Stimulated activated CD8-positive, alpha-beta memory T cell treated with anti-CD3 and anti-CD28 coated beads, Interleukin-4, amount 100 ng/mL, for 4 hours (primary cell): ENCODE measurements around the gene SLC23A2.

Experiments
- DNase-seq, 2 donors: peaks; one replicate each; pipeline ENCODE4 v3.0.0-alpha.2; 2020; ENCODE audit warnings: low read depth in 2 of 2, low spot score in 1 of 2

SLC23A2 gene

DNA sequence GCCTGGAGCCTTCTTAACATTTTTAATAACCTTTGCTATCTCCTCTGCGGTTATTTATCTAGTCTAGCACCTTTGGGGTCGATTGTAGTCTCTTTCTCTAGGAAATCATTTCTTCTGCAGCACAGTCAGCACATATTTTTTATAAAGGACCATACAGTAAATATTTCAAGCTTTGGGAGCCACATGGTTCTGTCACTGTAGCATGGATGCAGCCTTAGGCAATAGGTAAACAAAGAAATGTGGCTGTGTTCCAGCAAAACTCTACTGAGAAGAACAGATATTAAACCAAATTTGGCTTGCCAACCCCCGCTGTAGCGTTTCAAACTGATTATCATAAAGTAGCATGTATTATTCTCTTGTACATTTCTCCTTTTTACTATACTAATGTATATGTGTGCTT, 95.7 kb downstream of the SLC23A2 start:
- DNase-seq: no peak

DNA sequence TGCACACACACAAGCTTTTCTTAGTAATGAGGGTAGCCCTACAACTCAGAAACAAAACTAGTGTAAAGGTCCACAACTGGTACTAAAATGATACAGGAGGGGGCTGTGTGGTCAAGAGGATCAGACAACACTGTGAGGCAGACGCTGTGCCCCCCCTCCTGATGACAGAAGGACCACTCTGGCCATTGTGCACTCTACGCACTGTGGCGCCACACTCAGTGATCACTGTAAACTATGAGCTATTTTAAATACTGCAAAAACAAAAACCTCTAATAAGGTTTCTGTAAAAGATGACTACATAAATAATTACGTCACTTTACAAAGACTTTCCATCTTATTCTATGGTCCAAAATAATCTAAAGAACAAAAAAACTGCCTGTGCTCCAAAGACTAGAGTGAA, 96.1 kb downstream of the SLC23A2 start:
- DNase-seq: no peak

DNA sequence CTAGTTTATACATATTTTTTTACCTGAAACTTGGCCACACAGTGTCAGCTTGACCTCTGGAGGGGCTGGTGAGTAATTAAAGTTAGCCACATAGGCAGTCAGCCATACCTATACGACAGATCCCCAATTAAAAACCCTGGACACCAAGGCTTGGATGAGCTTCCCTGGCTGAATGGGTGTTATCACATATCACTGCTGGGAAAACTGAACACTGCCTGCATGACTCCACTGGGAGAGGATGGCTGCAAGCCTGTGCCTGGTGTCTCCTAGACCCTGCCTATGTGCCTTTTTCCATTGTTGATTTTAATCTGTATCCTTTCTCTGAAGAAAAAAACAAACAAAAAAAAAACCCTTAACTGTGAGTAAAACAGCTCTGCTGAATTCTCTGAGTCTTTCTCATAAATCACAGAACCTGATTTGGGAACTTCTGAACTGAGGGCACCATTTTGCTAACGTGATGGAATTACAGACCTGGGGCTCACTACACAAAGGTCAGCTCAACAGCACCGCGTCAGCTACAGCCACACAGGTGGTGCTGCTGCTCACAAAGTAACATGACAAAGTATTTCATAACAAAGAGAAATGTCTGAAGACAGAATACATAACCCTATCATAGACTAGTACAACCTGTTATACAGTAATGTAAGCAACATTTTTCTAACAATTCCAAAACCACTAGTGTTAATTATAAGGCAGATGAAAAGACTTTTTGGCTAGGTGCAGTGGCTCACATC, 97.0 kb downstream of the SLC23A2 start:
- DNase-seq: no peak

GRCh38 chr20:4902788-4903187, 98.5 kb downstream of the SLC23A2 start:
- no peak for DNase-seq

DNA sequence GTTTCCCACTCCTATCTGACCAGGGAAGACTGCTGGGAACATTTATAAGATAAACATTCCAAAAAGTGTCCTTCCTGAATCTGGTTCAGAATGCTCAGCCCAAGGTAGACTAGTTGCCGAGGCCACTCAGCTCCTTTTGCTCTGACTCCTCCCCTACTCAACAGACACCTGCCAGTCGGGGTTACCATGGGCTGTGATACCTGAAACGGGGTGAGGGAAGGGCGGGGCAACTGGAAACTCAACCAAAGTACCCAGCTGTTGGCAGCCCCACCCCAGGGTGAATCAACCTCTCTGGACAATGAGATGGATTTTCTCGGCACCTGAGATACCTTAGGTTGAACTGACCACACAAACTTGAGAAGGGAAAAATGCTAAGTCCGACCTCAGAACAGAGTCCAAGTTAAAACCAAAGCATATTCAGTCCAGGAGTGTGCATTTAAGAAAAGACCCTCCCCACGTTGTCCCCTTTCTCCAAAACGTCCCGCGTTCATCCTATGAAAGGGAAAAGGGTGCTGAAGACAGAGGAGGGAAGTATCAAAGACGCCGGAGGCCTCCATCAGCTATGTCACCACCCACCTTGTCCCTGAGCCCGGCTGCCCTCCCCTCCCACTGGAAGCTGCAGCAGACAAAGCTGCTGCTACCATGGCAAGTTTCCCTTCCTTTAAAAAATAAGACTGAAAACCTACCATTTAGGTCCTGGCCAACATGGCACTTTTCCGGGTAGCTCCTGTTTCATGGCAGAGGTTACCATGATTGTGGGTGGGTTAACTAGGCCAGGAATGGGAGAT, 100.1 kb downstream of the SLC23A2 start:
- DNase-seq: no peak

GRCh38 chr20:4898282-4899244, 102.7 kb downstream of the SLC23A2 start:
- no peak for DNase-seq

GRCh38 chr20:4897600-4897999, 103.7 kb downstream of the SLC23A2 start:
- no peak for DNase-seq

DNA sequence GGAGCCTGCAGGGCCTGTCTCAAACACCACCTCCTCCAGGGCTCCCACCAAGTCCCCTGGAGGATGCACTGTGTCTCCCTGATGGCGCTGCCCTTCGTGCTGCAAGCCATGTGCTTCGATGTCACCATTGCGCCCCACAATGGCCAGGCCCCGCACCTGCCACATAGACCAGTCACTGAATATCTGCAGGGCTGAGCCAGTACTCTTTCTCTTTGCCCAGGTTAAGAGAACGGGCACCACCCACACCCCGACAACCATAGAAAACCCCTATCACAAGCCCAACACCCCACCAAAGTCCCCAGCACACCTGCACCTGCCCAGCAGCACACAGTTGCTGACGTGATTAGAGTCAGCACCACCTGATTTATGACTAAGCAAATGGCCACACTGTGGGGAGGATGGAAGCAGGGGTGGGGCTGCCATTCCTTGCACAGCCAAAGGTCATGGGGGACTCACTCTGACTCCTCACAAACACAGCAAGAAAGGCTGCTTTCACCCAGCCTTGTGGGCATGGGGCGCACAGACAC, 104.3 kb downstream of the SLC23A2 start:
- no peak for DNase-seq

GRCh38 chr20:4896119-4896702, 105.1 kb downstream of the SLC23A2 start:
- no peak for DNase-seq

- DNase-seq: no peak
Observed at GRCh38 chr20:4894981-4895381, 106.3 kb downstream of the SLC23A2 start.

- no peak for DNase-seq
Observed at GRCh38 chr20:4894409-4894808, 106.9 kb downstream of the SLC23A2 start.

DNA sequence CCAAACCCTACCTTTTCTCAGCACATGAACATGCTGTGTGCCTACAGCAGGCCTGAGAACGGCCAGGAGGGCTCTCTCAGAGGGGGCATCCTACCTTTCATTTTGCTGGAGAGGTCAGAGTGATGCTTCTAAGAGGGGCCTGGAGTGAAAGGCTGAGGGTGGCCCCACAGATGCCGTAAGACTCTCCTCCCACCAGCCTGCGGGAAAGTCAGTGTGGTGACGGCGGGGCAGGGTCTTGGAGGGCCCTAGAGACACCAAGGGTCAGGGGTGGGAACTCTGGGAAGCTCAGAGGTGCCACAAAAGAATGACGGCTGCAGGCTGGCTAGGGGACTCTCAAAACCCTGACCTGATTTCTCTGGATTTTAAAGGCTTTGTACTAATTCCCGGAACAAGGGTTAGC, 107.6 kb downstream of the SLC23A2 start:
- no peak for DNase-seq

GRCh38 chr20:4891997-4892396, 109.3 kb downstream of the SLC23A2 start:
- DNase-seq: no peak

GRCh38 chr20:4891190-4891763, 110.0 kb downstream of the SLC23A2 start:
- no peak for DNase-seq

DNA sequence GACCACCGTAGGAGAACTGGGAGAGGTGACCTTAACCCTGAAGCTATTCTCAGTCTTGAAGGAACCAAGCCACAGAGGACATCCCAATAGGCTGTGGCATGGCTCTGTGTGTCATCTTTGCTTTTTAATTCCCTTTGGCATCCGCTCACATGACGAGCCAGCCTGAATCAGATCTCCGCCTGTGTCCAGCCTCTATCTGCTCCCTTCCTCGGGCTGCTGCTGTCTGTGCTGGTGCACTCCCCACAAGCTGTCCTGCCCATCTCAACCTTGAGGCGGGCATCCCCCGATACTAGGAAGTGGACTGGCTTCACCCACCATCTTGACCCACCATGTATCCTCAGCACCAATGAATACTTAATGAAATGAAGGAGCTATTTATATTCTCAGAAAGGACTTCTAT, 111.9 kb downstream of the SLC23A2 start:
- DNase-seq: no peak

DNA sequence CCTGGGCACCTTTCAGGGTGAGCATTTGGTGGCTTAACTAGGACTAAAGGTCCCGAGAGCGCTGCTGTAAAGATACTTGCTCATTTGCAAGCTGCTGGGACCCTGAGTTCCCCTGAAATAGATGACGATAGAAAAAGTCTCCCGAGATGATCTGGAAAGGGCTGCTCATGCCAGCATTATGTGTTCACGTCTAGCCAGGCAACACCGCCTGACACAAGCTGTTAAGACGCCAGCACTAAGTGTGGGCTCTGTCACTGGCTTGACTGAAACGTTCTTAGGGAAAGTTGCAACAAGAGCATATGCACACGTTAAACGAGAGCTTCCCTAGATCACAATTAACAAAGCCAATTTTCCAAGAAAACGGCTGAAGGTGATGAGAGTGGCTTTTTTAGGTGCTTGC, 113.7 kb downstream of the SLC23A2 start:
- no peak for DNase-seq

GRCh38 chr20:4886771-4887527, 114.4 kb downstream of the SLC23A2 start:
- DNase-seq: no peak

DNA sequence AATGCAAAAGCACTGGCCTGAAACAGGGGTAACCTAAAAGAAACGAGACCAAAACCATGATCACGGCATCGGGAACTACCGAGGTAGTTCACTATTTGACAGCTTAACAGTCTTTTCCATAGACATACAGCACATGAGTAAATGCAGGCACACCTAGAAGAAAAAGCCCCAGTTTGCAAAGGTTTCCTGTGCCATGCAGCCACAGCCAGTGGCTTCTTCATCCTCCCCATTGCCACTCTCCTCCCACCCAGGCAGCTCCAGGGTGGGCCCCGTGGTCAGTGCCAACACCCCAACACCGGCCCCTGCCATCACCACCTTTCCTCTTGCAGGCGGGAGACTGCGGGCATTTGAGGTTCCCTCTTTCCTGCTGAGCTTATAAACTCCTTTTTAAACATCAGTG, 115.4 kb downstream of the SLC23A2 start:
- no peak for DNase-seq

DNA sequence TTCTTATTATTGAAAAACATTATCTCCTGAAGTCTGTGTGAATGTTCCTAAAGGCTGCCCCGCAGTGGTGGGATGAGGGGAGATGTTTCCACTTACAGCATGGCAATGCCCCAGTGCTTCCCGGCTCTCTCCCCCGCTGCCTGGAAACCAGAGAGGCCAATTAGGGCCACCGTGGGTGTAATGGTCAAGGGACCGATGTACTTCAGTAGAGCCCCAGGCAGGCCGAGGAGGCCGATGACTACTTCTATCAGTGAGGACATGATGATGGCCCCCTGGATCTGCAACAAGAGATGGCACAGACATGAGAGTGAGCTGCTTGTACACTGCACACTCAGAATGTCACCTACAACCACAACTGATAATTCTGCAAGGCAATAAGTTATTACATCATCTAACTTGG, 117.8 kb downstream of the SLC23A2 start:
- DNase-seq: no peak

GRCh38 chr20:4883051-4883450, 118.3 kb downstream of the SLC23A2 start:
- no peak for DNase-seq
